Activated naive CD4-positive, alpha-beta T cell treated with Interleukin-2 at 50 U/mL for 16 hours (primary cell): ENCODE results near the gene FAAP20.

ENCODE experiments used
- DNase-seq: peaks from one replicate; pipeline ENCODE4 v3.0.0-alpha.2; 2020

FAAP20 gene

DNA sequence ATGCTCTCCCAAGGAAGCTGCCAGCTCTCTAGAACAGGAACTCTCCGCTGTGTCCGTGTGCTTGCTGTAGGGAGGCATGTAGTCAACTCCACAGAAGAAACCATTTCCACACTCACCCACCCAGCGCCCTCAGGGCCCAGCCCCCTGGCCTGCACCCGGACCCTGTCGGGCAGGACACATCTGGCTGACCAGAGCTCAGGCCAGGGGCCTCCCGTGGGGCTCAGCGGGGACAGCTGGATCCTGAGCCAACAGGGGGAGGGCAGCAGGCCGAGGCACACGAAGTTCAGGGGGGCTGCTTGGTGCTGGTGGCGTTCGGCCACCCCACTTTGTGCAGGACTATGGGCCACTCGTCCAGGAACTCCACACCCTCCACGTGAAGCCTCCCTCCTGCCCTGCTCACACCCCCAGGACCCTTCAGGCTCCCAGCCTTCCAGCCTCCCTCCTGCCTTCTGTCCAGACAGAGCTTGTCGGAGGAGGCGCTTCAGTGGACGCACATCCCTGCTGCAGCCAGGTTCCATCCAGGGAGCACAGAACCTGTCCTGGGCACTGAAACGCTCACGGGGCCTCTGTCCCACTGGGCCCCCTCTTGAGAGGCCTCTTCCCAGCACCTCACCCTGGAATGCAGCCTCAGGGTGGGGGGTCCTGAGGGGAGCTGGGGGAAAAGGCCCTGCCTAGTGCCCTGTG lies 15.0 kb upstream of the FAAP20 start:
- no peak for DNase-seq

- DNase-seq = no peak
Measured at GRCh38 chr1:2208309-2209239, 14.0 kb upstream of the FAAP20 start.

GRCh38 chr1:2206813-2207487 lies 12.4 kb upstream of the FAAP20 start:
- DNase-seq = no peak

DNA sequence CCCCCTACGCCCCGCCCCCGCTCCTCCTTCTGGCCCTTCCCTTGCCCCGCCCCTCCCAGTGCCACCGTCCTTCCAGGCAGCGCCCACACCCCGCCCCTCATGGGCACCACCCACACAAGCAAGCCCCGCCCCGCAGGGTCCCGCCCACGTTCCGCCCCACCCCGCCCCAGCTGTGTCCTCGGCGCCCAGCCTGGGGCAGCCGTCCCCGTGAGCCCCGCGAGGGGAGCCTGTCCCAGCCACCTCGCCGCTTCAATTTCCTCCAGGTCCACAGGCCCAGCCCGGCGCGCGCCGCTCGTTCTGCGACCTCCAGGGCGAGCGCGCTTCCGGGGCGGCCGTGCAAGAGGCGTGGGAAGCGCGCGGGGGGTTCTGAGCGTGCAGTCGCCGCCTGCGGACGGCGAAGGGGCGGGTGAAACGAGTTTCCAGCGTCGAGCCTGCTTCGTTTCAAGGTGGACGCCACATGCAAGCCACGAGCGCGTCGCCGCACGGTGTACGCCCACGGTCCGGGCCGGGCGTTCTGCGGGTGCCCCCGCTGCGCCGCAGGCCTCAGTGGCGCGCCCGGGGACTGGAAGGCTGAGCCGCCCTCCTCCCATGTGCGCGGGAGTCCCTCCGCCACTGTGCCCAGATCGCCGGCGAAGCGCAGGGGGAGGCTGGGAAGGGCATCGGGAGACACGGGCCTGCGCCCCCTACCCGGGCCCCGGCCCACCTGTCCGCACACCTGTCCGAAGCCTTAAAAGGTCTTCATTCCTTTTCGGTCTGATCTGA lies 10.8 kb upstream of the FAAP20 start:
- peak; percentile 87 for DNase-seq

GRCh38 chr1:2204415-2205190 lies 10.0 kb upstream of the FAAP20 start:
- DNase-seq = peak; percentile 72

DNA sequence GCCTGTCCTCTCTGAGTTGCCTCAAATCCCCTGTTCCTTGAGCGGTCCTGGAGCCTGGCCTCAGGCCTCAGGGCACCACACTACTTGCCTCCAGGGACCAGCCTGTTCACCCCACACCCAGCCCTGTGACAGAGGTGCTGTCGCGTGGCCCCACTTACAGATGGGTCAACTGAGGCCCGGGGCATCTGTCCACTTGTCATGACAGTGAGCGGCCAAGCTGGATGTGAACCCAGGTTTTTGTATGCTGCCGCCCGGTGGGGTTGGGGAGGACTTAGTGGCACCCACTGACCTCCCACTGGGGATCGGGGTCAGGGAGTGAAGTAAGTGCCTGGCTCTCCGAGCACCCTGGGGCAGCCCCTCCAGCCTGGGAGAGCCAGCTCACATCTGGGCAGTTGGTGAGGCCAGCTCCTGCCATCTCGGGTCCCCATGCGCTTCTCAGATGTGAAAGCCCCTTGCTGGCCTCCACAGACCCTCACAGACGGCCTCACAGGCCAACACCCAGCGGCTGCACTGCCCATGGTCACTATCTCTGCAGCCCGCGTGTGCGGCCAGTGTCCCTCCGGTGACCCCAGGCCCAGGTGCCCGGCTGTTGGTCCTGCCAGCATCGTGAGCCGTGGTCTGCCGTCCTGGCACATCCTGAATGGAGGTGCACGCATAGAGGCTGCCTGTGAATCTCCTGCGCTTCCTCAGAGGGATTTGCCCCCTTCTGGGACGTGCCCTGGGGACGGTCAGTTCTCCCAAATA lies 9.3 kb upstream of the FAAP20 start:
- DNase-seq = no peak

DNA sequence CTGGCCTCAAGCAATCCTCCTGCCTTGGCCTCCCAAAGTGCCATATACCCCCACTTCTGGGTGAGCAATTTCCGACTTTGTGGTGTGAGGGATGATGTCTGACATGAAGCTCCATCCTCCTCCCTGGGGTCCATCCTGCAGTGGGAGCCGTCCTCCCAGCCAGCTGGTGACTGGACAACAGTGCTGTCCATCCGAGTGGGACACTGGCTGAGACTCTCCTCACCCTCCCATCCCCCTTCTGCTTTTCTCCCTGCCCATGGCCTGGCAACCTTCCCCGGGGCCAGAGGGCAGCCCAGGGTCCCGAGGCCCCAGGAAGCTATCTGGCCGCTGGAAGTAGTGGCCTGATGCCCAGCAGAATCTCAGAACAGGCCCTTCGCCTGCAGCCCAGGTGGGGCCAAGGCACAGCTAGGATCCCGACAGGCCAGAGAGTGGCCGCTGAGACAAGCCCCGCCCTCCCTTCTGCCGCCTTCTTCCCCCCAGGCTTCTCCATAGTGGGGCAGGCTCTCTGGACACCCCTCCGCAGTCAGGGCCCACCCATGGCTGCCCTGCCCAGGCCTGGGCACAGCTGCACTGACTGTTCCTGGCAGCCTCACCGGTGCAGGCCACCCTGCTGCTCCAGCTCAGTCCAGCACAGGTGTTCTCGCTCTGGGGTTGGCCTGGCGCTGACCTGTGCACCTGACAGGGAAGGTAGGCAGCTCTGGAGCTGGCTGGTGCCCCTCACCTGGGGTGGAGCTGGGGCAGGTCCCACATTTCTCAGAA lies 8.4 kb upstream of the FAAP20 start:
- no peak for DNase-seq

DNA sequence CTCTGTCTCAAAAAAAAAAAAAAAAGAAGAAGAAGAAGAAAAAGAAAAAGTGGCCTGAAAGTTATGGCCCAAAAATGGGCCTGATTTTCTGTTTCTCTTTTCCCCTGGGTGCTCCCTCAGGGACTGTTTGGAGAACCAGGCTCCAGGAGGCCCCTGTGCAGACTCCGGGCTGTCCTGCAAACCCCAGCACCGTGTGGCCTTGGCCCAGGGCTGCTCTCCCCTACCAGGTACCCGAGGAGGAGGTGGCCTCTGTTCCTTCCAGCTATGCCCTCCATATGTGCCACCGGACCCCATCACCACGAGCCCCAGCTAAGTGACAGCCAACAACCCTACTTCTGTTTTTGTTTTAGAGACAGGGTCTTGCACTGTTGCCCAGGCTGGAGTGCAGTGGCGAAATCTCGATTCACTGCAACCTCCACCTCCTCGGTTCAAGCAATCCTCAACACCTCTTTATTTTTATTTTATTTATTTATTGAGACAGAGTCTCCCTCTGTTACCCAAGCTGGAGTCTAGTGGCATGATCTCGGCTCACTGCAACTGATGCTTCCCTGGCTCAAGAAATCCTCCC lies 7.5 kb upstream of the FAAP20 start:
- DNase-seq = no peak

GRCh38 chr1:2201062-2201461 lies 6.5 kb upstream of the FAAP20 start:
- no peak for DNase-seq

- no peak for DNase-seq
Measured at GRCh38 chr1:2200308-2200943, 5.9 kb upstream of the FAAP20 start.

GRCh38 chr1:2199042-2199810 lies 4.7 kb upstream of the FAAP20 start:
- peak; percentile 83 for DNase-seq

DNA sequence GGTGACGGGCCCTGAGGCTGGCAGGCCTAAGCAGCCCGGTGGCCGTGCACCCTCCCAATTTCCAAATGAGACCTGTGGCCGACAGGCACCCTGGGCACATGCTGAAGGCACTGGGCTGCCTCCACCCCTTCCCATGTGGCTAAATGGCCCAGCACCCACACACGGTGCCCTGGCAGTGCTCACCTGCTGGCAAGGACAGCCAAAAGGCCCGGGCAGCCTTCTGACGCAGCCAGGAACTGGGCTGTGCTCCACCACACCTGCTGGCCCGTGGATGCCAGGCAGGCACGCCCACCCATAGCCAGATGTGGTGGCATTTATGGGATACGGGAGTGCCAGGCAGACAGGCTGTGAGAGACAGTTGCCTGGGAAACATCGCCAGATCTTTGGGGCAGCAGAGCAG lies 4.0 kb upstream of the FAAP20 start:
- no peak for DNase-seq

- DNase-seq = no peak
Measured at GRCh38 chr1:2197707-2198165, 3.2 kb upstream of the FAAP20 start.

DNA sequence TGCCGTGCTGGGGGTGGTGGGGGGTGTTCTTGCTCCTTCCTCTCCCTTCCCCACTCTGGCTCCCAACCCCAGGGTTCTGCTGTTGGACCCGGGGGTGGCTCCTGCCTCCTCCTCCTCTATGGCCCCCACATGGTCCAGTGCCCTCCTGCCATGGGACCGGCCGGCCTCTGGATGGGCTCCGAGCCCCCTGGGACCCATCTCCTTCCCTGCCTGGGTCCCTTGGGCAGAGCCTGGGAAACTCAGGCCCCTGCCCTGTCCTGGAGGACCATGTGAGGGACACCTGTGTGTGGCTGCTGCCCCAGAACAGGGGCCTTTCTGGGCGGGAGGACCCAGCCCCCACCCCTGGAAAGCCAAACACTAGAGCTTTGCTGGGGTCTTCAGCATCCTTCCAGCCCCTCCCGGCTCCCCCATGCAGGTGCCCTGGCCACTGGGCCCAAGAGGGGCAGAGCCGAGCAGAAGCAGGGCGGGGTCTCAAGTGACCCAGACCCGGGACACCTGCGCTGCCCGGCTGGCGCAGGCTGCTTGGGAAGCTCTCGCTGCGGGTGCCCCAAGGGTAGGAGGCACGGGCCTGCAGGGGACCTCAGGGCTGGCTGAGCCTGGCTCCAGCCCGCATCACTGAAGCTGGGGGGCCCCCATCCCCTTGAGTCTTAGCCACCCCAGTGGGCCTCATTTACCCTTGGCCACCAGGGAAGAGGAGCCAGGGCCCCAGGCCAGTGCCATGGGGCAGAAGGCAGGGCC lies 2.5 kb upstream of the FAAP20 start:
- DNase-seq = no peak

DNA sequence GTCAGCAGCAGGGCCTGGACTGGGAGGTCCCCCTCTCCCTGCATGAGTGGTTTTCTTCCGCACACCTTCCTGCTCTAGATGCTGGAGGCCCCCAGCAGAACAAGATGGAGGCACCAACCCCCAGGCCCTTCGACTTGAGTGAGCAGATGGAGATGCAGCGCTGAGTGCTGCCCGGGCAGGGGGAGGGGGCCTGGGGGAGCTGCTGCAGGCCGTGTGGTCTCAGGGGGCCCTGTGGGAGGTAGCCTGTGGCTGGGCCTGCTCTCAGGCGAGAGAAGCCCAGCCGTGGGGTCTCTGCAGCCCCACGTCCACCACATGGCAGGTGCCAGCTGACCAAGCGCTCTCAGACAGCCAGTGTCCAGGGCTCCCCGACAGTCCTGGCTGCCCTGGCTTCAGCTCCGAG lies 1.2 kb upstream of the FAAP20 start:
- no peak for DNase-seq

DNA sequence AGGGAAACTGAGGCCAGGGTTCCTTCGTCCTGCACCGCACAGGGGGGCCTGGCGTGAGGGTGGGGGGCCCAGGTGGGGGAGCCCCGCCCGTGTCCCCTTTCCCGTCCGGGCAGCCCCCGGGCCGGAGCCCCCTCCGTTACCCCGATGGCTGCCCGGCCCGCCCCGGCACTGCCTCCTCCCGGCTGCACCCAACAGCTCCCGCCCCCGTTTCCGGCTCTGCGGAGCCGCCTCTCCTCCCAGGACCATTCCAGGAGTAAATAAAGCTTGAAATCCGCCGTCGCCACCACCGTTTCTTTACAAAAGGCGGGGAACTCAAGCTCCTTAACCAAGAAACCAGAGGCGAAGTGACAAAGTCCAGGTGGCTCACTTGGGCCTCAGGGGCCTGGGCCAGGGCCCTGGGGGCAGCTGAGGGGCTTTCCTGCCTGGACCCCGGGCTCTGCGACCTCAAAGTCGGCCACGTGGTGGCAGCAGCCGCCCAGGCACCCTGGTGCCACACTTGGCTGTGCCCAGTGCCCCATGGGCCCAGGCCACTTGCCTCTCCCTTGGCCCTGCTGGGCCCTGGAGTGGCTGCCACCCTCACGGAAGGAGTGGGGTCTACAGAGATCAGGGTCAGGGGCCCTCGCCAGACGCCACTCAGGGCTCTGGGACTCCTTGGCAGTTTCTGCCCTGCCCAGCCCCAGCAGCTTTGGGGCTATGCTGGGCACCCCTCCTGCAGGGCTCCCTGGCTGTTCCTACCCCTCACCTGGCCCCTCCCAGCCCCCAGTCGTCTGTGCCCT lies 514 bp upstream of the FAAP20 start:
- peak; percentile 88 for DNase-seq
